ENCODE measurements around the gene ABITRAM.

- TF ChIP-seq CTCF (IDR thresholded peaks at IDR 0.05) (no peak), EP300 (IDR thresholded peaks at IDR 0.05) (no peak)
Measured at GRCh38 chr9:108885643-108886348, 48.4 kb upstream of the ABITRAM start.
